ENCODE results near the gene PSEN1. TPM values are rescaled to one million over a fixed set of nuclear protein-coding genes. Genes with fewer than 3 reads are reported as not detected.

Gene PSEN1
- total RNA-seq (2014; rRNA removed) (41.4 and 43.0 TPM in 2 replicates), Bru-seq, nascent RNA (percentile 94 among the genes with signal in this experiment), BruChase-seq, experiment 1, labeled RNA remaining after a 6-hour chase (percentile 93 among the genes with signal in this experiment), BruChase-seq, experiment 2, labeled RNA remaining after a 2-hour chase (percentile 95 among the genes with signal in this experiment)
- long read RNA-seq, full-length matches to known transcripts = 507 of 728 reads
- long read RNA-seq, partial matches to known transcripts = 54 of 728 reads
- long read RNA-seq, other reads (novel, unspliced or antisense) = 167 of 728 reads

- H3K27me3 ChIP-seq (ENCODE audit: low read length) = no peaks in the 10 kb centered on the region
- POLR2A ChIA-PET (ENCODE audit: unreplicated experiment) = interaction anchor here (0.5 to 1.1 kb wide), 15 partner anchors 9 to 391 kb away, joined by 3 to 11 read pairs (median 3); partner anchors contain the start of gene ZFYVE1
- no peaks in the 10 kb centered on the region for H3F3A ChIP-seq (ENCODE audit: low read length, unreplicated experiment)
- peak within 1 kb of the TSS; percentile 89 for H2AFZ ChIP-seq (ENCODE audit: low read length)
- H3K4me2 ChIP-seq (ENCODE audit: low read length) = peak within 1 kb of the TSS; percentile 95
- H3K9me2 ChIP-seq (replicated peaks; ENCODE audit: low read length) = no peaks in the 10 kb centered on the region
- no peak for TF ChIP-seq CTCF (conservative IDR thresholded peaks at IDR 0.05; ENCODE audit: low read depth, low read length)
- TF ChIP-seq EZH2 (IDR thresholded peaks at IDR 0.05; ENCODE audit: low read length, unreplicated experiment) = no peak
- no peak for TF ChIP-seq EZH2phosphoT487 (IDR thresholded peaks at IDR 0.05; ENCODE audit: borderline replicate concordance, low read length)
- H3K9ac ChIP-seq (ENCODE audit: low read length) = peak within 1 kb of the TSS; percentile 86
- DNase-seq (peak; percentile 96), ATAC-seq (peak; percentile 81)
- peaks cover 44% of the 10 kb centered on the region for H3K79me2 ChIP-seq (ENCODE audit: low read length)
- H3K27ac ChIP-seq (ENCODE audit: low read length) = peak within 1 kb of the TSS; percentile 71
- H3K4me3 ChIP-seq (ENCODE audit: low read length) = peak within 1 kb of the TSS; percentile 75
- no peaks in the 10 kb centered on the region for H3K9me3 ChIP-seq (ENCODE audit: low read length)
- TSS peak; percentile 81 for BruUV-seq (replicated peaks)
- no peaks in the 10 kb centered on the region for H3K36me3 ChIP-seq (ENCODE audit: low read depth, low read length)
- H4K20me1 ChIP-seq (ENCODE audit: low read length) = peaks cover 15% of the 10 kb centered on the region
- intact Hi-C loops (cut with micrococcal nuclease) = loop anchor here (1.0 kb wide), 1 partner anchor 17 kb away; no protein-coding TSS in a partner anchor
- CTCF ChIA-PET = interaction anchor here (0.6 kb wide), 1 partner anchor 207 kb away, joined by 4 read pairs; no protein-coding TSS in a partner anchor
- H3K4me1 ChIP-seq (ENCODE audit: insufficient read depth, low read length) = peaks cover 13% of the 10 kb centered on the region
Measured at GRCh38 chr14:73136387-73137225, at the start of gene PSEN1. Gene PSEN1 (plus strand): TSS chr14:73136507. CDS start chr14:73148020, 11,513 bp downstream.

- Histone ChIP-seq H2AFZ (ENCODE audit: low read length) (no peak overlapping the region), H3K36me3 (ENCODE audit: low read depth, low read length) (peaks cover 71% of the 10 kb centered on the region), H3K4me2 (ENCODE audit: low read length) (no peak overlapping the region), H3K4me3 (ENCODE audit: low read length) (no peak overlapping the region), H3F3A (ENCODE audit: low read length, unreplicated experiment) (no peaks in the 10 kb centered on the region), H3K4me1 (ENCODE audit: insufficient read depth, low read length) (peaks cover 6% of the 10 kb centered on the region), H3K79me2 (ENCODE audit: low read length) (peaks cover 72% of the 10 kb centered on the region), H4K20me1 (ENCODE audit: low read length) (peaks cover 42% of the 10 kb centered on the region), H3K27ac (ENCODE audit: low read length) (no peak overlapping the region), H3K9ac (ENCODE audit: low read length) (no peak overlapping the region), H3K9me2 (replicated peaks; ENCODE audit: low read length) (no peaks in the 10 kb centered on the region), H3K9me3 (ENCODE audit: low read length) (no peaks in the 10 kb centered on the region), H3K27me3 (ENCODE audit: low read length) (no peaks in the 10 kb centered on the region)
- ChIA-PET CTCF (interaction anchor here (1.0 kb wide), 1 partner anchor 115 kb away, joined by 3 read pairs; no protein-coding TSS in a partner anchor), POLR2A (ENCODE audit: unreplicated experiment) (no interaction called here)
- intact Hi-C loops (cut with micrococcal nuclease) = no loop called here
- DNase-seq (no peak), ATAC-seq (no peak)
- no TSS peak for BruUV-seq (replicated peaks)
- TF ChIP-seq EZH2 (IDR thresholded peaks at IDR 0.05; ENCODE audit: low read length, unreplicated experiment) (no peak), CTCF (conservative IDR thresholded peaks at IDR 0.05; ENCODE audit: low read depth, low read length) (no peak), EZH2phosphoT487 (IDR thresholded peaks at IDR 0.05; ENCODE audit: borderline replicate concordance, low read length) (no peak)
Measured at GRCh38 chr14:73091044-73091443, 45.3 kb upstream of the PSEN1 start.

All from PC-3 (cell line).